ENCODE results near the gene AIFM2. TPM values are rescaled to one million over a fixed set of nuclear protein-coding genes. Genes with fewer than 3 reads are reported as not detected.

Gene AIFM2
- total RNA-seq, 1 experiment from 2014 or later, result 31.1 TPM

DNA sequence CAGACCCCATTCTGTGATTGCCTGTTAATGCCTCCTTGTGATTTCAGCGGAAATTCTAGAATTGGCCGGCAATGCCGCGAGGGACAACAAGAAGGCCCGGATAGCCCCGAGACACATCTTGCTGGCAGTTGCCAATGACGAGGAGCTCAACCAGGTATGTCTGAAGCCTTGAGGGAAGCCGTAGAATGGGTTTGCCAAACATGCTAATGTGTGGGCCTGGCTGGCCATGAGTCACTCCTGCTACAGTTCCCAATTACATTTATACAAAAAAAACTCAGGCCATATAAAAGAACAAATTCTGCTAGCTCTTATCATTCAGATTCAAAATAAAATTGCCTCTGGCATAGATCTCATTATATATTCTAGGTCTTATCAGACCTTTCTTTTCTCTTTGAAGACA is 42.6 kb downstream of the AIFM2 start:
- H3K27ac Mint-ChIP-seq (ENCODE audit: unreplicated experiment), result peak overlapping the region; percentile 92
- H3K4me3 ChIP-seq (ENCODE audit: low read depth, low read length), result no peak overlapping the region
- peaks cover 78% of the 10 kb centered on the region for H3K4me1 ChIP-seq
- CTCF ChIA-PET, result interaction anchor here (1.8 to 6.0 kb wide), 3 partner anchors 26 to 175 kb away, joined by 4 to 54 read pairs (median 22); partner anchors contain the start of gene TYSND1
- peaks cover 68% of the 10 kb centered on the region for H3K4me1 Mint-ChIP-seq (ENCODE audit: low read depth, unreplicated experiment)
- no peaks in the 10 kb centered on the region for H3K27me3 ChIP-seq (replicated peaks; ENCODE audit: control insufficient read depth, insufficient read depth, low read length)
- intact Hi-C loops (cut with micrococcal nuclease; ENCODE audit: unreplicated experiment), result loop anchor here (2.0 kb wide), 1 partner anchor 27 kb away; no protein-coding TSS in a partner anchor
- no peak for TF ChIP-seq CTCF (IDR thresholded peaks at IDR 0.05; ENCODE audit: insufficient read depth in 1 of 2, low read depth in 1 of 2, low read length in 1 of 2, severe bottlenecking in 1 of 2, unreplicated experiment in 1 of 2)
- no peaks in the 10 kb centered on the region for H3K36me3 ChIP-seq (ENCODE audit: control insufficient read depth, insufficient read depth, low read length)
- BruUV-seq (replicated peaks), result no TSS peak
- no peaks in the 10 kb centered on the region for H3K9me3 ChIP-seq
- H3K36me3 Mint-ChIP-seq (ENCODE audit: insufficient read depth, unreplicated experiment), result peaks cover 6% of the 10 kb centered on the region
- H3K27me3 Mint-ChIP-seq (ENCODE audit: insufficient read depth, unreplicated experiment), result no peaks in the 10 kb centered on the region
- H3K9me3 Mint-ChIP-seq (ENCODE audit: unreplicated experiment), result no peaks in the 10 kb centered on the region
- POLR2A ChIA-PET, result interaction anchor here (0.6 to 2.2 kb wide), 3 partner anchors 28 to 338 kb away, joined by 3 to 22 read pairs (median 3); partner anchors contain the start of gene TYSND1
- DNase-seq, result peak in 1 of 2 experiments; percentile 26
- H3K4me3 Mint-ChIP-seq (ENCODE audit: unreplicated experiment), result peak overlapping the region; percentile 69

DNA sequence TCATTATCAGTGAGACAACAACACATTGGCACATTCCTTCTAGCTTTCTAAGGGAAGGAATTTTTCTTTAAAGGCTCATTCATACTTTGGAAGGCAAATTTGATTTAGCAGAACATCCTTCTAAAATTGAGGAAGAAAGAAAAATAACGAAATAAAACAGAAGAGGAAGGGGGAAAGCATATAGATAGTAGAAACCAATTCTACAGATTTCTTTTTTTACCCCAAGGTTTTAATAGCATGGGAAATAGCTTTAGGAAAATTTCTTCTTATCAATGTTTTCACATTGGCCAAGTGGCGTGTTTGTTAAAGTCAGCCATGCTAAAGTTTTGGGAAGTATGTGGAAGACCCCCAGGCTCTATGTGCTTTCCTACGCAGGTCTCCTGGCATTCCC is 44.3 kb downstream of the AIFM2 start:
- no peak for TF ChIP-seq CTCF (IDR thresholded peaks at IDR 0.05; ENCODE audit: insufficient read depth in 1 of 2, low read depth in 1 of 2, low read length in 1 of 2, severe bottlenecking in 1 of 2, unreplicated experiment in 1 of 2)
- H3K4me3 Mint-ChIP-seq (ENCODE audit: unreplicated experiment), result no peak overlapping the region
- CTCF ChIA-PET, result interaction anchor here (0.7 to 1.0 kb wide), 2 partner anchors 9 to 58 kb away, joined by 3 to 4 read pairs; partner anchors contain the start of gene TYSND1
- no peaks in the 10 kb centered on the region for H3K27me3 ChIP-seq (replicated peaks; ENCODE audit: control insufficient read depth, insufficient read depth, low read length)
- POLR2A ChIA-PET, result no interaction called here
- DNase-seq, result no peak
- peaks cover 6% of the 10 kb centered on the region for H3K36me3 Mint-ChIP-seq (ENCODE audit: insufficient read depth, unreplicated experiment)
- H3K36me3 ChIP-seq (ENCODE audit: control insufficient read depth, insufficient read depth, low read length), result no peaks in the 10 kb centered on the region
- H3K4me1 Mint-ChIP-seq (ENCODE audit: low read depth, unreplicated experiment), result peaks cover 69% of the 10 kb centered on the region
- H3K27ac Mint-ChIP-seq (ENCODE audit: unreplicated experiment), result no peak overlapping the region
- H3K9me3 ChIP-seq, result no peaks in the 10 kb centered on the region
- no peaks in the 10 kb centered on the region for H3K9me3 Mint-ChIP-seq (ENCODE audit: unreplicated experiment)
- intact Hi-C loops (cut with micrococcal nuclease; ENCODE audit: unreplicated experiment), result no loop called here
- H3K4me1 ChIP-seq, result peaks cover 82% of the 10 kb centered on the region
- BruUV-seq (replicated peaks), result no TSS peak
- no peaks in the 10 kb centered on the region for H3K27me3 Mint-ChIP-seq (ENCODE audit: insufficient read depth, unreplicated experiment)
- no peak overlapping the region for H3K4me3 ChIP-seq (ENCODE audit: low read depth, low read length)

DNA sequence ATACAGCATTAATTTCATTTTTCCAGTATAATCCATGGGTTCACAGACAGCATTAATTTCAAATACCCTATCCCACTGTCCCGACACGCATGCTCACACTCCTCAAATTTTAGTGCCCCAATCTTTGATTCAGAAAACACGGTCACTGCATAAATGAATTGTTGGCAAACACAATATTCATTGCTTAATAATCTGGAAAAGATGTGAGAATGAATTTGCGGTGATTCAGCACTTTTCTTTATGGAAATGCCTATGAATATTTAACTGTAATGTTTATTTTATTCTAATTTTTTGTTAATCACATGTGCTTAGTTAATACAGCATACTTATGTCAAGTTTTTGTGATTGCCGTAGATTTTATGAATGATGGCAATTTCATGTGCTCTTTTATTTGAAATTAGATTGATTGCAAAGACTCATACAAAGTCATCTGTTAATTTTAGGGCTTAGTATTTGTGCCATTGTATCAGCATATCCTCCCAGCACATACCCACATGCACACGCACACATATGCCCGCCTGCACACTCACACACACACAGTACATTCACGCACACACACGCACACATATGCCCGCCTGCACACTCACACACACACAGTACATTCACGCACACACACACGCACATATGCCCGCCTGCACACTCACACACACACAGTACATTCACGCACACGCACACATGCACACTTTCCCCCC is 44.9 kb downstream of the AIFM2 start:
- Mint-ChIP-seq H3K4me1 (ENCODE audit: low read depth, unreplicated experiment) (peaks cover 64% of the 10 kb centered on the region), H3K27ac (ENCODE audit: unreplicated experiment) (no peak overlapping the region), H3K4me3 (ENCODE audit: unreplicated experiment) (no peak overlapping the region), H3K27me3 (ENCODE audit: insufficient read depth, unreplicated experiment) (no peaks in the 10 kb centered on the region), H3K36me3 (ENCODE audit: insufficient read depth, unreplicated experiment) (peaks cover 6% of the 10 kb centered on the region), H3K9me3 (ENCODE audit: unreplicated experiment) (no peaks in the 10 kb centered on the region)
- Histone ChIP-seq H3K27me3 (replicated peaks; ENCODE audit: control insufficient read depth, insufficient read depth, low read length) (no peaks in the 10 kb centered on the region), H3K9me3 (no peaks in the 10 kb centered on the region), H3K36me3 (ENCODE audit: control insufficient read depth, insufficient read depth, low read length) (no peaks in the 10 kb centered on the region), H3K4me1 (peaks cover 78% of the 10 kb centered on the region), H3K4me3 (ENCODE audit: low read depth, low read length) (no peak overlapping the region)
- DNase-seq, result peak in 1 of 2 experiments; percentile 33
- TF ChIP-seq CTCF (IDR thresholded peaks at IDR 0.05; ENCODE audit: insufficient read depth in 1 of 2, low read depth in 1 of 2, low read length in 1 of 2, severe bottlenecking in 1 of 2, unreplicated experiment in 1 of 2), result no peak
- ChIA-PET CTCF (interaction anchor here (0.7 to 1.0 kb wide), 2 partner anchors 9 to 59 kb away, joined by 3 to 4 read pairs; partner anchors contain the start of gene TYSND1), POLR2A (no interaction called here)
- intact Hi-C loops (cut with micrococcal nuclease; ENCODE audit: unreplicated experiment), result no loop called here
- BruUV-seq (replicated peaks), result no TSS peak

All from Caco-2 (cell line).